ENCODE measurements around the gene MEF2C. TPM values are rescaled to one million over a fixed set of nuclear protein-coding genes. Genes with fewer than 3 reads are reported as not detected.

The MEF2C gene
- total and polyA plus RNA-seq, 2 experiments from 2014 or later = 0.97 to 1.6 TPM

- H3K9me2 ChIP-seq (ENCODE audit: insufficient read depth) = no peaks in the 10 kb centered on the region
- H3K27me3 Mint-ChIP-seq (ENCODE audit: insufficient read depth, low read depth, poor library complexity) = peaks cover 3% of the 10 kb centered on the region
- no peaks in the 10 kb centered on the region for H4K20me1 ChIP-seq (replicated peaks; ENCODE audit: insufficient read depth)
- H3K4me3 ChIP-seq = no peak overlapping the region
- H3K4me1 Mint-ChIP-seq = peaks cover 29% of the 10 kb centered on the region
- H3K4me3 Mint-ChIP-seq = no peak overlapping the region
- no peaks in the 10 kb centered on the region for H3K36me3 Mint-ChIP-seq (ENCODE audit: low read depth)
- H3K27ac Mint-ChIP-seq = peak overlapping the region; percentile 65
- TF ChIP-seq ZNF331 (CRISPR knock-in tag; IDR thresholded peaks at IDR 0.05; ENCODE audit: low read depth) (no peak), EZH2 (IDR thresholded peaks at IDR 0.05; ENCODE audit: low read depth, unreplicated experiment) (no peak), CREB1 (CRISPR knock-in tag; IDR thresholded peaks at IDR 0.05; ENCODE audit: low read depth) (no peak), NANOG (IDR thresholded peaks at IDR 0.05; ENCODE audit: borderline replicate concordance) (no peak), ZNF114 (CRISPR knock-in tag; IDR thresholded peaks at IDR 0.05) (no peak), CTCF (conservative IDR thresholded peaks at IDR 0.05; ENCODE audit: low read depth in 2 of 2) (no peak), EZH2phosphoT487 (IDR thresholded peaks at IDR 0.05; ENCODE audit: unreplicated experiment) (no peak), ETS1 (IDR thresholded peaks at IDR 0.05) (no peak), JUNB (IDR thresholded peaks at IDR 0.05; ENCODE audit: unreplicated experiment) (no peak), POLR2AphosphoS5 (IDR thresholded peaks at IDR 0.05; ENCODE audit: low read depth) (no peak)
- TF ChIP-seq, protein P1, sequence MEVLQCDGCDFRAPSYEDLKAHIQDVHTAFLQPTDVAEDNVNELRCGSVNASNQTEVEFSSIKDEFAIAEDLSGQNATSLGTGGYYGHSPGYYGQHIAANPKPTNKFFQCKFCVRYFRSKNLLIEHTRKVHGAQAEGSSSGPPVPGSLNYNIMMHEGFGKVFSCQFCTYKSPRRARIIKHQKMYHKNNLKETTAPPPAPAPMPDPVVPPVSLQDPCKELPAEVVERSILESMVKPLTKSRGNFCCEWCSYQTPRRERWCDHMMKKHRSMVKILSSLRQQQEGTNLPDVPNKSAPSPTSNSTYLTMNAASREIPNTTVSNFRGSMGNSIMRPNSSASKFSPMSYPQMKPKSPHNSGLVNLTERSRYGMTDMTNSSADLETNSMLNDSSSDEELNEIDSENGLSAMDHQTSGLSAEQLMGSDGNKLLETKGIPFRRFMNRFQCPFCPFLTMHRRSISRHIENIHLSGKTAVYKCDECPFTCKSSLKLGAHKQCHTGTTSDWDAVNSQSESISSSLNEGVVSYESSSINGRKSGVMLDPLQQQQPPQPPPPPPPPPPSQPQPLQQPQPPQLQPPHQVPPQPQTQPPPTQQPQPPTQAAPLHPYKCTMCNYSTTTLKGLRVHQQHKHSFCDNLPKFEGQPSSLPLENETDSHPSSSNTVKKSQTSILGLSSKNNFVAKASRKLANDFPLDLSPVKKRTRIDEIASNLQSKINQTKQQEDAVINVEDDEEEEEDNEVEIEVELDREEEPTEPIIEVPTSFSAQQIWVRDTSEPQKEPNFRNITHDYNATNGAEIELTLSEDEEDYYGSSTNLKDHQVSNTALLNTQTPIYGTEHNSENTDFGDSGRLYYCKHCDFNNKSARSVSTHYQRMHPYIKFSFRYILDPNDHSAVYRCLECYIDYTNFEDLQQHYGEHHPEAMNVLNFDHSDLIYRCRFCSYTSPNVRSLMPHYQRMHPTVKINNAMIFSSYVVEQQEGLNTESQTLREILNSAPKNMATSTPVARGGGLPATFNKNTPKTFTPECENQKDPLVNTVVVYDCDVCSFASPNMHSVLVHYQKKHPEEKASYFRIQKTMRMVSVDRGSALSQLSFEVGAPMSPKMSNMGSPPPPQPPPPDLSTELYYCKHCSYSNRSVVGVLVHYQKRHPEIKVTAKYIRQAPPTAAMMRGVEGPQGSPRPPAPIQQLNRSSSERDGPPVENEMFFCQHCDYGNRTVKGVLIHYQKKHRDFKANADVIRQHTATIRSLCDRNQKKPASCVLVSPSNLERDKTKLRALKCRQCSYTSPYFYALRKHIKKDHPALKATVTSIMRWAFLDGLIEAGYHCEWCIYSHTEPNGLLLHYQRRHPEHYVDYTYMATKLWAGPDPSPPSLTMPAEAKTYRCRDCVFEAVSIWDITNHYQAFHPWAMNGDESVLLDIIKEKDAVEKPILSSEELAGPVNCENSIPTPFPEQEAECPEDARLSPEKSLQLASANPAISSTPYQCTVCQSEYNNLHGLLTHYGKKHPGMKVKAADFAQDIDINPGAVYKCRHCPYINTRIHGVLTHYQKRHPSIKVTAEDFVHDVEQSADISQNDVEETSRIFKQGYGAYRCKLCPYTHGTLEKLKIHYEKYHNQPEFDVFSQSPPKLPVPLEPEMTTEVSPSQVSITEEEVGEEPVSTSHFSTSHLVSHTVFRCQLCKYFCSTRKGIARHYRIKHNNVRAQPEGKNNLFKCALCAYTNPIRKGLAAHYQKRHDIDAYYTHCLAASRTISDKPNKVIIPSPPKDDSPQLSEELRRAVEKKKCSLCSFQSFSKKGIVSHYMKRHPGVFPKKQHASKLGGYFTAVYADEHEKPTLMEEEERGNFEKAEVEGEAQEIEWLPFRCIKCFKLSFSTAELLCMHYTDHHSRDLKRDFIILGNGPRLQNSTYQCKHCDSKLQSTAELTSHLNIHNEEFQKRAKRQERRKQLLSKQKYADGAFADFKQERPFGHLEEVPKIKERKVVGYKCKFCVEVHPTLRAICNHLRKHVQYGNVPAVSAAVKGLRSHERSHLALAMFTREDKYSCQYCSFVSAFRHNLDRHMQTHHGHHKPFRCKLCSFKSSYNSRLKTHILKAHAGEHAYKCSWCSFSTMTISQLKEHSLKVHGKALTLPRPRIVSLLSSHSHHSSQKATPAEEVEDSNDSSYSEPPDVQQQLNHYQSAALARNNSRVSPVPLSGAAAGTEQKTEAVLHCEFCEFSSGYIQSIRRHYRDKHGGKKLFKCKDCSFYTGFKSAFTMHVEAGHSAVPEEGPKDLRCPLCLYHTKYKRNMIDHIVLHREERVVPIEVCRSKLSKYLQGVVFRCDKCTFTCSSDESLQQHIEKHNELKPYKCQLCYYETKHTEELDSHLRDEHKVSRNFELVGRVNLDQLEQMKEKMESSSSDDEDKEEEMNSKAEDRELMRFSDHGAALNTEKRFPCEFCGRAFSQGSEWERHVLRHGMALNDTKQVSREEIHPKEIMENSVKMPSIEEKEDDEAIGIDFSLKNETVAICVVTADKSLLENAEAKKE (CRISPR knock-in tag; IDR thresholded peaks at IDR 0.05) = no peak
- no peaks in the 10 kb centered on the region for H3K79me2 ChIP-seq (replicated peaks; ENCODE audit: insufficient read depth)
- H3F3A ChIP-seq (replicated peaks; ENCODE audit: low read depth) = no peaks in the 10 kb centered on the region
- H3K4me2 ChIP-seq = 0 out of 2 replicates have a peak overlapping the region, but pooled peaks have one; percentile 5
- no peaks in the 10 kb centered on the region for H3K36me3 ChIP-seq (ENCODE audit: insufficient read depth)
- peak; percentile 23 for DNase-seq (ENCODE audit: low spot score)
- H3K9me3 Mint-ChIP-seq = no peaks in the 10 kb centered on the region
- peaks cover 25% of the 10 kb centered on the region for H3K4me1 ChIP-seq (ENCODE audit: insufficient read depth)
- H2AFZ ChIP-seq = no peak overlapping the region
- H3K27ac ChIP-seq (ENCODE audit: low read depth) = peak overlapping the region; percentile 8; the same call in 1 of the 2 replicates
- H3K27me3 ChIP-seq (ENCODE audit: insufficient read depth) = no peaks in the 10 kb centered on the region
- peak; percentile 45; the same call in 2 of the 3 replicates for ATAC-seq
These were observed 97.0 kb downstream of the MEF2C start for GRCh38 chr5:88785746-88786565.
